Measurements from ENCODE around the gene SMG7.

Gene SMG7

GRCh38 chr1:183590244-183591191 lies 118.2 kb downstream of the SMG7 start, which contains the start of gene NCF2:
Gene NCF2, minus strand, starts transcription at chr1:183590459. Its CDS starts 130 bp downstream, at chr1:183590329.
- DNase-seq (ENCODE audit: low spot score): no peak

- no peak for DNase-seq (ENCODE audit: low spot score)
Observed at GRCh38 chr1:183592733-183593132, 120.4 kb downstream of the SMG7 start.

- no peak for DNase-seq (ENCODE audit: low spot score)
Observed at GRCh38 chr1:183593356-183593755, 121.1 kb downstream of the SMG7 start.

DNA sequence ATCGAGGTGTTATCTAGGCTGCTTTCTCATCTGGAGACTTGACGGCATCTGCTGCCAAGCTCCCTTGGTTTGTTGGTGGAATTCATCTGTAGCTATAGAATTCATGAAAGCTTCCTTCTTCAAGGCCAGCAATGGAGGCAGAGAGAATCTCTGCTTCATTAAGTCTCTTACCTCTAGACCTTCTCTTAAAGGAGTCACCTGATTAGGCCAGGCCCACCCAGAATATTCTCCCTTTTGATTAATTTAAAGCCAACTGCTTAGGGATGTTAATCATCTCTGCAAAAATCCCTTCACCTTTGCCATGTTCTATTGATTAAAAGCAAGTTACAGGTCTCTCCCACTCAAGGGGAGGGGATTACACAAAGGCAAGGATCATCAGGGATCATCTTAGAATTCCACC lies 123.2 kb downstream of the SMG7 start:
- no peak for DNase-seq (ENCODE audit: low spot score)

GRCh38 chr1:183596500-183596899 lies 124.2 kb downstream of the SMG7 start:
- no peak for DNase-seq (ENCODE audit: low spot score)

GRCh38 chr1:183597656-183598347 lies 125.5 kb downstream of the SMG7 start:
- no peak for DNase-seq (ENCODE audit: low spot score)

DNA sequence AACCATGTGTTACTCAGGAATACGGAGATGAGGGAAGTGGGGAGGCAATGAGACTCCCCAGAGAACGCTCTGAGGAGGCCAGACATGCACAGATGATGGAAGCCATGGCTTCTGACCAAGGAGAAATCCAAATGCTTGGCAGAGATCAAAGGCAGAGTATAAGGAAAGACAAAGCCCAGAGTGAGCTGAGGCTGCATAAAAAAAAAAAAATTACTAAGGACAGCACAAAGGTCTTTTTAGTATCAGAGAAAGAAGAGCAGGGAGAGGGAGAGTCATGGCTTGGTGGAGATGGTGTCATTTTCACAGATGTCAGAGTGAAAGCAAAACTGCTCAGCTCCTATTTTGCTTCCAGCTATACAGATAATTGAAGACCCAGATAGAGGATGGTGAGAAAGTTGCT lies 126.1 kb downstream of the SMG7 start:
- no peak for DNase-seq (ENCODE audit: low spot score)

DNA sequence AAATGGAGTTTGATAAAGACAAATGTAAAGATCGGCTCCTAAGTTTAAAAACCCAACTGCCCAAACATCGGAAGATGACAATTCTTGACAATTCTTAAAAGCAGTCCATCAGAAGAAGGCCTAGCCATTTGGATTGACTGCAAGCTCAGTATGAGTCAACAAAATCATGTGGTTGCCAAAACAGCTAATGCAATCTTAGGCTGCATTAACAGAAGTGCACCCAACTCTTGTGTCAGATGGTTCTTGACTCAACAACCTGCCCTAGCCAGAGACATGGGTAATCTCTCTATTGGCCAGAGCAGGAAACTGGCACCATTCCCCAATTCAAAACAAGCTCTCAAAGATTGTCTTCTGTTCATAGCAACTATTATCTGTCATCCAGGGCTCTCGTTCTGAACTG lies 127.8 kb downstream of the SMG7 start:
- DNase-seq (ENCODE audit: low spot score): no peak

DNA sequence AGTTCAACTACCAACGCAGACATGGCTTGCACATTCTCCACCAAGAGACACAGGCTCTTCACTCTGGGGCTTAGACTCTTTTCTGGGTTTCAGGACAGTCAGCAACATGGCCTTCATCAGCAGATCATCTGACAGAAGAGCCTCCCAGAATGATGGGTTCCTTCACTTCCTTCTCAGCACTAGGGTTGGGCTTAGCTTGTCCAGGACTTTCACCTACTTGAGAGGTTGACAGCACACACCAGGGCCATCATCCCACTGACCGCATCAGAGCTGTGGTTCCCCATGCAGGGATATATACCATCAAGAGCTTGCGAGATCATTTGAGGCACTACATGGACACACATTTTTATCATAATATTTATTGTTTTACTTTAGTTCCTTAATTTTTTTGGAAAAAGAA lies 128.3 kb downstream of the SMG7 start:
- no peak for DNase-seq (ENCODE audit: low spot score)

GRCh38 chr1:183602510-183602909 lies 130.2 kb downstream of the SMG7 start:
- no peak for DNase-seq (ENCODE audit: low spot score)
